Measurements from ENCODE around the gene SEMA5A. TPM values are rescaled to one million over a fixed set of nuclear protein-coding genes. Genes with fewer than 3 reads are reported as not detected.

The SEMA5A gene
- total and polyA plus RNA-seq, 2 of the 8 experiments (the other 6 are each of a cell fraction or from before 2014, with no cell fraction given) = 5.3 to 8.9 TPM

DNA sequence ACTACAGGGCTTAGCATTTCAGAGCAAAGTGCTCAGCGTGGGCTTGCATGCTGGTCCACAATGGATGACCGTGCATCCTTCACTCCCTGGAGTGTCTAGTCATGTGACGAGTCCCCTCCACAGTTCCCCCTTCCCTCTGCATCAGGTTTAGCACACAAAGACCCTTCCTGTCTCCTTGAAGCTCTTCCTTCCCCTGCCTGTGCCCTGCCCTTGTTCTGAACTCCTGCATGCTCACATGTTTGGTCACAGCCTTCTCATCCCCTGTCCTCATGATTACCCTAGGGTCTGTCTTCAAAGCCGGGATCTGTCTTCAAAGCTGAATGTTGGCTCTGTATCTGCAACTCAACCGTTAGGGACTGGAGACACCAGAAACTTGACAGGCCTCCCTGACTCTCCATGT, 388.9 kb downstream of the SEMA5A start:
- H3K27me3 ChIP-seq (replicated peaks in 1 of 4; ENCODE audit: control insufficient read depth in 3 of 4, extremely low read depth in 1 of 4, insufficient read depth in 3 of 4, low read length in 3 of 4) = no peaks in the 10 kb centered on the region
- no peak for DNase-seq (ENCODE audit: low read depth in 1 of 2, low spot score in 2 of 2)
- H3K56ac ChIP-seq (replicated peaks; ENCODE audit: insufficient read length, low read depth, low read length) = no peak overlapping the region
- H3K4me2 ChIP-seq (ENCODE audit: insufficient read depth in 1 of 2, low read depth in 2 of 2, low read length in 2 of 2) = no peak overlapping the region
- no peaks in the 10 kb centered on the region for H4K20me1 ChIP-seq (replicated peaks in 1 of 2; ENCODE audit: control insufficient read depth in 1 of 2, insufficient read depth in 2 of 2, low read length in 2 of 2)
- no peak overlapping the region for H4K91ac ChIP-seq (replicated peaks; ENCODE audit: insufficient read length, low read length)
- no peak overlapping the region for H2BK12ac ChIP-seq (ENCODE audit: low read depth, low read length)
- H2BK120ac ChIP-seq (replicated peaks; ENCODE audit: low read depth, low read length) = no peak overlapping the region
- no peak overlapping the region for H3K18ac ChIP-seq (ENCODE audit: extremely low read depth, low read length)
- no peak overlapping the region for H4K5ac ChIP-seq (ENCODE audit: insufficient read length, low read depth, low read length)
- H3K79me2 ChIP-seq (ENCODE audit: control insufficient read depth in 1 of 2, insufficient read depth in 2 of 2, low read length in 2 of 2) = no peaks in the 10 kb centered on the region
- H2BK15ac ChIP-seq (ENCODE audit: low read length) = no peak overlapping the region
- H3K4me3 ChIP-seq (ENCODE audit: extremely low read depth in 1 of 4, insufficient read depth in 2 of 4, low read depth in 3 of 4, low read length in 4 of 4) = no peak overlapping the region
- no peak overlapping the region for H2BK5ac ChIP-seq (ENCODE audit: low read depth, low read length)
- H2AFZ ChIP-seq (ENCODE audit: low read length) = no peak overlapping the region
- H3K9me3 ChIP-seq (ENCODE audit: insufficient read depth in 2 of 2, low read depth in 1 of 2, low read length in 1 of 2) = no peaks in the 10 kb centered on the region
- ChIA-PET POLR2A (ENCODE audit: partially characterized antibody) (no interaction called here), CTCF (ENCODE audit: partially characterized antibody) (interaction anchor here (0.7 to 3.9 kb wide), 7 partner anchors 9 to 343 kb away, joined by 3 to 26 read pairs (median 4); no protein-coding TSS in a partner anchor)
- H3K79me1 ChIP-seq (ENCODE audit: low read depth, low read length) = no peaks in the 10 kb centered on the region
- no peak overlapping the region for H3K14ac ChIP-seq (ENCODE audit: insufficient read length)
- H2BK20ac ChIP-seq (ENCODE audit: low read length) = no peak overlapping the region
- no peak overlapping the region for H3K23ac ChIP-seq (ENCODE audit: insufficient read length)
- H3K23me2 ChIP-seq (ENCODE audit: low read depth, low read length) = no peaks in the 10 kb centered on the region
- no peak overlapping the region for H4K8ac ChIP-seq (ENCODE audit: extremely low read depth, insufficient read depth, low read length)
- 96% methylated on average over 5 of the region's 5 CpGs; no CpG with 5 or more reads in 1 of the 2 experiments for WGBS, 2 experiments (ENCODE audit: extremely low coverage in 1 of 2, insufficient coverage in 1 of 2, insufficient read length in 1 of 2, insufficient replicate concordance in 2 of 2, low coverage in 1 of 2, low lambda C conversion rate in 2 of 2, missing lambda C conversion rate in 1 of 2)
- H3K4ac ChIP-seq (replicated peaks; ENCODE audit: insufficient read length, low read depth, low read length) = no peak overlapping the region
- no peak overlapping the region for H3K27ac ChIP-seq (ENCODE audit: low read depth, low read length)
- FAIRE-seq = no peak
- H3K9ac ChIP-seq (replicated peaks in 1 of 4; ENCODE audit: extremely low read depth in 1 of 4, low read depth in 3 of 4, low read length in 3 of 4) = no peak overlapping the region
- no peaks in the 10 kb centered on the region for H3K4me1 ChIP-seq (replicated peaks in 1 of 4; ENCODE audit: control insufficient read depth in 3 of 4, insufficient read depth in 4 of 4, low read length in 3 of 4)
- no peak overlapping the region for H2AK5ac ChIP-seq (ENCODE audit: low read depth, low read length)
- H3K36me3 ChIP-seq (ENCODE audit: control insufficient read depth in 2 of 4, insufficient read depth in 4 of 4, low read length in 3 of 4) = no peaks in the 10 kb centered on the region; a peak in 1 of 8 replicates
- TF ChIP-seq FOSL1 (IDR thresholded peaks at IDR 0.05; ENCODE audit: insufficient read depth, low read depth, low read length) (no peak), BRCA1 (IDR thresholded peaks at IDR 0.05; ENCODE audit: low read depth, low read length) (no peak), KDM5A (IDR thresholded peaks at IDR 0.05; ENCODE audit: low read length) (no peak), HDAC2 (IDR thresholded peaks at IDR 0.05; ENCODE audit: borderline replicate concordance in 1 of 2, low read depth in 2 of 2, low read length in 2 of 2) (no peak), CBX8 (IDR thresholded peaks at IDR 0.05; ENCODE audit: borderline replicate concordance, low read depth, low read length) (no peak), HDAC6 (IDR thresholded peaks at IDR 0.05; ENCODE audit: low read depth, low read length) (no peak), POU5F1 (IDR thresholded peaks at IDR 0.05; ENCODE audit: low read depth, low read length) (no peak), CEBPB (IDR thresholded peaks at IDR 0.05; ENCODE audit: low read depth, low read length) (no peak), SP2 (IDR thresholded peaks at IDR 0.05; ENCODE audit: low read length) (no peak), RNF2 (IDR thresholded peaks at IDR 0.05; ENCODE audit: borderline replicate concordance, low read depth, low read length, missing control alignments, poor library complexity, severe bottlenecking) (no peak), POLR2AphosphoS5 (IDR thresholded peaks at IDR 0.05; ENCODE audit: low read depth, low read length) (no peak)
- TF ChIP-seq, protein P1, sequence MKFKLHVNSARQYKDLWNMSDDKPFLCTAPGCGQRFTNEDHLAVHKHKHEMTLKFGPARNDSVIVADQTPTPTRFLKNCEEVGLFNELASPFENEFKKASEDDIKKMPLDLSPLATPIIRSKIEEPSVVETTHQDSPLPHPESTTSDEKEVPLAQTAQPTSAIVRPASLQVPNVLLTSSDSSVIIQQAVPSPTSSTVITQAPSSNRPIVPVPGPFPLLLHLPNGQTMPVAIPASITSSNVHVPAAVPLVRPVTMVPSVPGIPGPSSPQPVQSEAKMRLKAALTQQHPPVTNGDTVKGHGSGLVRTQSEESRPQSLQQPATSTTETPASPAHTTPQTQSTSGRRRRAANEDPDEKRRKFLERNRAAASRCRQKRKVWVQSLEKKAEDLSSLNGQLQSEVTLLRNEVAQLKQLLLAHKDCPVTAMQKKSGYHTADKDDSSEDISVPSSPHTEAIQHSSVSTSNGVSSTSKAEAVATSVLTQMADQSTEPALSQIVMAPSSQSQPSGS (IDR thresholded peaks at IDR 0.05; ENCODE audit: low read length) = no peak
- TF ChIP-seq, protein P2, sequence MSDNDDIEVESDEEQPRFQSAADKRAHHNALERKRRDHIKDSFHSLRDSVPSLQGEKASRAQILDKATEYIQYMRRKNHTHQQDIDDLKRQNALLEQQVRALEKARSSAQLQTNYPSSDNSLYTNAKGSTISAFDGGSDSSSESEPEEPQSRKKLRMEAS (IDR thresholded peaks at IDR 0.05) = no peak

Measured in H1 (cell line).